Breast epithelium (tissue), 4 donors: ENCODE measurements around the gene ZSCAN16. TPM values are rescaled to one million over a fixed set of nuclear protein-coding genes. Genes with fewer than 3 reads are reported as not detected.
"Not testable (repeated sequence)": the region's sequence is repeated elsewhere in the genome, so short reads cannot be mapped to it uniquely, and the experiment has no call there.

Source experiments
- DNase-seq, 2 donors: peaks; one replicate each; pipeline ENCODE4 v3.0.0-alpha.2; 2019; ENCODE audit warnings: low spot score in 2 of 2
- H3K27ac ChIP-seq, 2 donors: fragments of 200-600 bp; sonication (generic) in 1 of 2; one replicate each; pipeline ENCODE4 v1.5.1; 2016 to 2019; ENCODE audit warnings: mild to moderate bottlenecking in 1 of 2
- H3K27me3 ChIP-seq, 2 donors: fragments of 200-600 bp; sonication (generic) in 1 of 2; one replicate each; pipeline versions ENCODE4 v1.5.1 to v1.6.0; 2017 to 2019; ENCODE audit warnings: control low read depth in 1 of 2, mild to moderate bottlenecking in 1 of 2
- H3K36me3 ChIP-seq: fragments of 200-600 bp; one replicate; pipeline ENCODE4 v1.5.1; 2019
- H3K4me1 ChIP-seq, 2 donors: fragments of 200-600 bp; sonication (generic); one replicate each; pipeline ENCODE4 v1.5.1; 2016 to 2019; ENCODE audit warnings: control low read depth in 1 of 2
- H3K4me3 ChIP-seq, 3 donors: fragments of 200-600 bp; sonication (generic); 1 replicate in 2 of 3; 2 replicates in 1 of 3; pipeline ENCODE4 v1.5.1; 2016 to 2019; ENCODE audit warnings: mild to moderate bottlenecking in 3 of 3, moderate library complexity in 2 of 3
- H3K9me3 ChIP-seq, 2 donors: fragments of 200-600 bp; sonication (generic) in 1 of 2; one replicate each; pipeline ENCODE4 v1.5.1; 2016 to 2019; ENCODE audit warnings: control low read depth in 1 of 2
- POLR2A ChIP-seq: fragments of 450-650 bp; IDR thresholded peaks from one replicate; pipeline ENCODE4 v1.6.1; 2016; ENCODE audit warnings: antibody characterized with exemption, mild to moderate bottlenecking, moderate library complexity
- POLR2AphosphoS5 ChIP-seq, 3 donors: sonication (generic); formaldehyde crosslinking; IDR thresholded peaks; one replicate each; pipeline ENCODE4 v1.6.1; 2017; ENCODE audit warnings: antibody characterized with exemption in 3 of 3
- intact Hi-C: fragments of 100-400 bp; cut with DNase I; formaldehyde crosslinking; loops from one replicate; pipeline ENCODE4 v1.15.1; 2023; ENCODE audit warnings: low total_unique reads
- total RNA-seq, 3 donors: library from RNA; depleted of rRNA; stranded (reverse); fragments of >200 nt; gene quantifications; one replicate each; pipeline ENCODE4 v1.1.0, GENCODE V29; 2016
- TF ChIP-seq, protein P1 (sequence below), 3 donors: fragments of 450-650 bp; IDR thresholded peaks; one replicate each; pipeline ENCODE4 v1.5.1; 2016 to 2017; ENCODE audit warnings: antibody characterized with exemption in 3 of 3, mild to moderate bottlenecking in 3 of 3, moderate library complexity in 3 of 3

The ZSCAN16 gene
- 1 to 10 TPM; 2.7 to 9.8 (median 9.7) TPM for total RNA-seq

DNA sequence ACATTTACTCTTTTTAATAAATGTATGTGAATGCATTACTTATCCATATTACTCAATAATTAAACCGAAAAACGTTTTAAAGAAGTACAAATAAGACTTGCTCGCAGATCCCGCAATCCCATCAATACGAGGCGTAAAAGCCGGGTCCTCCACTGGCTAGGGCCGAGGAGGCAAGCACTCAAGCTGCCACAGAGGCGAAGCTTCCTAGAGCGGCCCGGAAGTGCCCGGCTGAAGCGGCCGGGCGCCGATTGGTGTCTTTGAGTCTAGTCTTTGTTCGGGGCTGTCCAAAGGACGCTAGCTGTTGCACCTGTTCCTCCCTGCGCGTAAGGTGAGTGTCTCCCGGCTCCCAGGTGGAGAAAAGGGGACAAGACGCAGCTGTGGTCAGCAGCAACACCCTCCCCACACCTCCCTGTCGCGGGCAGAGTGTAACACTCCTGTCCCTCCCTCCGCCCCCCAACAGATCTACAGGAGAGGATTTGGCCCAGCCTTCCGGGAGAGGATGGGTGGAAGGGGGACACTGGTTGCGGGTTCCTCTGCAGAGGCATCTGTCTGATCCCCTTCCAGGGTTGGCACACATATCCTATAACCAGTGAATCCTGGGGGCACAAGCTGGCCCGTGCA is at the start of gene ZSCAN16:
TSS of gene ZSCAN16 (plus strand) at position 260 of the 621 bp plus-strand sequence. CDS start 835 bp downstream, outside the sequence.
- intact Hi-C loops, result no loop called here
- Histone ChIP-seq H3K36me3 (no peaks in the 10 kb centered on the region), H3K27me3 (no peaks in the 10 kb centered on the region), H3K27ac (peak within 1 kb of the TSS; percentile 68 to 77), H3K4me1 (no peaks in the 10 kb centered on the region), H3K4me3 (peak within 1 kb of the TSS; percentile 53 to 80 (median 71)), H3K9me3 (no peaks in the 10 kb centered on the region)
- TF ChIP-seq POLR2A (no peak), POLR2AphosphoS5 (IDR thresholded peaks at IDR 0.05) (peak in 1 of 3 donors; percentile 22)
- peak; percentile 62 to 78 for DNase-seq

DNA sequence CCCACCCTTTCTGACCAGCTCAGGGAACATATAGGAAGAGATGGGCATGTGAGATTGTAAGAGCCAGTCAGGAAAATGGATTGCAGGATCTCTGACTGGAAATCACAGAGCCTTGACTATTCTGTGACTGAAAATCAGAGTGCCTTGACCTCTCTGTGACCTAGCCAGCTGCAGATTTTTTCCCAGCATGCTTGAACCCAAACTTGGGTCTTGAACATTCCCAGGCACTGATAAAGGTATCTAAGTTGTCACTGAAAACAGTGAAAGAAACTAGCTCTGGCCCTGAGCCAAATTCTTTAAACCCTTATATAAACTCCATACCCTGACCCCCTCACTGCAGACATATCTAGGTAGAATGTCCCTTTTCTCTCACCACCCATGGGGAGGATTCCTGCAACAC is 46.4 kb upstream of the ZSCAN16 start:
- DNase-seq, result no peak
- Histone ChIP-seq H3K4me3 (no peak overlapping the region), H3K4me1 (no peaks in the 10 kb centered on the region), H3K27me3 (no peaks in the 10 kb centered on the region), H3K9me3 (no peaks in the 10 kb centered on the region), H3K36me3 (no peaks in the 10 kb centered on the region), H3K27ac (no peak overlapping the region)
- intact Hi-C loops, result no loop called here
- no peak for TF ChIP-seq POLR2A
- TF ChIP-seq, protein P1, sequence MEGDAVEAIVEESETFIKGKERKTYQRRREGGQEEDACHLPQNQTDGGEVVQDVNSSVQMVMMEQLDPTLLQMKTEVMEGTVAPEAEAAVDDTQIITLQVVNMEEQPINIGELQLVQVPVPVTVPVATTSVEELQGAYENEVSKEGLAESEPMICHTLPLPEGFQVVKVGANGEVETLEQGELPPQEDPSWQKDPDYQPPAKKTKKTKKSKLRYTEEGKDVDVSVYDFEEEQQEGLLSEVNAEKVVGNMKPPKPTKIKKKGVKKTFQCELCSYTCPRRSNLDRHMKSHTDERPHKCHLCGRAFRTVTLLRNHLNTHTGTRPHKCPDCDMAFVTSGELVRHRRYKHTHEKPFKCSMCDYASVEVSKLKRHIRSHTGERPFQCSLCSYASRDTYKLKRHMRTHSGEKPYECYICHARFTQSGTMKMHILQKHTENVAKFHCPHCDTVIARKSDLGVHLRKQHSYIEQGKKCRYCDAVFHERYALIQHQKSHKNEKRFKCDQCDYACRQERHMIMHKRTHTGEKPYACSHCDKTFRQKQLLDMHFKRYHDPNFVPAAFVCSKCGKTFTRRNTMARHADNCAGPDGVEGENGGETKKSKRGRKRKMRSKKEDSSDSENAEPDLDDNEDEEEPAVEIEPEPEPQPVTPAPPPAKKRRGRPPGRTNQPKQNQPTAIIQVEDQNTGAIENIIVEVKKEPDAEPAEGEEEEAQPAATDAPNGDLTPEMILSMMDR (IDR thresholded peaks at IDR 0.05), result no peak
- no peak for TF ChIP-seq POLR2AphosphoS5 (IDR thresholded peaks at IDR 0.05)

DNA sequence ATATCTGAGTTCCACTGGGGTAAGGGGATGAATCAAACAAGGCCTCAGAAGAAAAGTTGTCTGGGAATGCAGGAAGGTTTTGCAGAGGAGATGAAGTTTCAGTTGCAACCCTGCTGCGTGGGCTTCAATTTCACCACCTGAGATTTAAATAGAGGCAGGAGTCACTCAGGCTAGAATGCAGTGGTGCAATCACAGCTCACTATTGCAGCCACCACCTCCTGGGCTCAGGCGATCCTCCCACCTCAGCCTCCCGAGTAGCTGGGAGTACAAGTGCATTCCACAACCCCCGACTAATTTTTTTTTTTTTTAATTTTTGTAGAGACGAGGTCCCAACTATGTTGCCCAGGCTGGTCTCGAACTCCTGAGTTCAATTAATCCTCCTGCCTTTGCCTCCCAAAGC is 45.6 kb upstream of the ZSCAN16 start:
- no peaks in the 10 kb centered on the region for H3K36me3 ChIP-seq
- intact Hi-C loops, result no loop called here
- TF ChIP-seq, protein P1 (IDR thresholded peaks at IDR 0.05), result no peak
- TF ChIP-seq POLR2A (no peak), POLR2AphosphoS5 (IDR thresholded peaks at IDR 0.05) (no peak)
- no peak overlapping the region for H3K4me3 ChIP-seq
- H3K4me1 ChIP-seq, result no peaks in the 10 kb centered on the region
- H3K9me3 ChIP-seq, result no peaks in the 10 kb centered on the region
- H3K27me3 ChIP-seq, result no peaks in the 10 kb centered on the region
- no peak for DNase-seq
- H3K27ac ChIP-seq, result no peak overlapping the region

DNA sequence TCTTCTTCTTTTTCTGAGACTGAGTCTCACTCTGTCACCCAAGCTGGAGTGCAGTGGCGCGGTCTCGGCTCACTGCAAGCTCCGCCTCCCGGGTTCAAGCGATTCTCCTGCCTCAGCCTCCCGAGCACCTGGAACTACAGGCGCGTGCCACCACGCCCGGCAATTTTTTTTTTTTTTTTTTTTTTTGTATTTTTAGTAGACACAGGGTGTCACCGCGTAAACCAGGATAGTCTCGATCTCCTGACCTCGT is 44.1 kb upstream of the ZSCAN16 start, which contains the start of gene ZNF165:
TSS of gene ZNF165 (plus strand) at position 188 of the 250 bp plus-strand sequence. CDS start 4,913 bp downstream, outside the sequence.
- Histone ChIP-seq H3K4me3 (peak within 1 kb of the TSS; percentile 73 to 95 (median 78)), H3K27ac (peak within 1 kb of the TSS; percentile 96 to 99)
- H3K27me3 ChIP-seq, DNase-seq, H3K36me3 ChIP-seq, H3K9me3 ChIP-seq, H3K4me1 ChIP-seq, intact Hi-C loops: not testable (repeated sequence)
- TF ChIP-seq, protein P1 (IDR thresholded peaks at IDR 0.05), result peak in 1 of 3 donors; percentile 3

DNA sequence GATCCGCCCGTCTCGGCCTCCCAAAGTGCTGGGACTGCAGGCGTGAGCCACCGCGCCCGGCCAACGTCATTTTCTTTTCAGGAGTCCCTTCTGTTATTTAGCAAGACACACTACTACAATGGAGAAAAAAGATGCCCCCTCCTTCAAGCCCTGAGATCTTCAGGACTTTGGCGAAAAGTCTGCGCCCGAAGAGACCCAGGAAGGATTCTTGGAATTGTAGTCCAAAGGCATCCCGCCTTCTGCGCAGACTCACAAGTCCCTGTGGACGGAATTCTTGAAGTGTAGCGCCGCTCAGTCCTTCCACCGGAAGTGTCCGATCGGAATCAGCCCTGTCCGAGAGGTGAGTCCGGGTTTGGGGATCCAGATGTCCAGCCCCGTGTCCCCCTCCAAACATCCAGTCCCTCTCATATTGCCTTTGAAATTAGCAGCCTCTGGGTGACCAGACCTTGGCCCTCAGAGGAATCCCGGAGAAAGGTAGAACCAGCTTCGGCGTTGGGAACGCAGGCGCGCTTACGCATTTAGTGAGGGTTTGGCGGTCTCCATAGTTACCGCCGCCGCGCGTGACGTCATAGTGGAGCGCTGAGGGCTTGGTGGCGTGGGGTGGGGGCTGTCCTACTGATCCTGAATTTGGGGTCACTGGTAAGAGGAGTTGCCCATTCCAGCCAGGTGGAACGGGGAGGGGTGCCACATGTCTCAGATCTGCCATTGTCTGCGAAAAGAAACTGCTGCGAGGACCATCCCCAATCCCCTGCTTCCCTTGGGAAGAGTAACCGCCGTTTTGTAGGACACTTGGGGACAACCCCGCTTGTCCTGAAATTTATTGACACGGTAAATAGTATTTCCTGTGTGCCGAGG is 43.6 kb upstream of the ZSCAN16 start:
- peak; percentile 47 for TF ChIP-seq POLR2A
- TF ChIP-seq, protein P1 (IDR thresholded peaks at IDR 0.05), result no peak
- TF ChIP-seq POLR2AphosphoS5 (IDR thresholded peaks at IDR 0.05), result peak; percentile 82 to 93 (median 87)
- Histone ChIP-seq H3K4me1 (no peaks in the 10 kb centered on the region), H3K27ac (peak overlapping the region; percentile 96 to 99), H3K27me3 (no peaks in the 10 kb centered on the region), H3K4me3 (peak overlapping the region; percentile 73 to 95 (median 78)), H3K9me3 (no peaks in the 10 kb centered on the region), H3K36me3 (no peaks in the 10 kb centered on the region)
- intact Hi-C loops, result no loop called here
- DNase-seq, result peak; percentile 94 to 95
